Fibroblast of skin of right biceps (primary cell): Measurements from ENCODE around the gene PGAP1.
A peak's percentile ranks its signal among the peaks of the same experiment; 100 is the strongest.
"Not testable (repeated sequence)": the region's sequence is repeated elsewhere in the genome, so short reads cannot be mapped to it uniquely, and the experiment has no call there.

ENCODE experiments used
- DNase-seq: peaks from one replicate; pipeline ENCODE4 v3.0.0-alpha.2; 2013

The PGAP1 gene

GRCh38 chr2:196949116-196949515 lies 22.6 kb upstream of the PGAP1 start:
- DNase-seq, result no peak

- no peak for DNase-seq
Measured at GRCh38 chr2:196944570-196944969, 18.1 kb upstream of the PGAP1 start.

- DNase-seq, result no peak
Measured at GRCh38 chr2:196941398-196942078, 15.0 kb upstream of the PGAP1 start.

- peak; percentile 77 for DNase-seq
Measured at GRCh38 chr2:196939371-196939770, 12.9 kb upstream of the PGAP1 start.

- no peak for DNase-seq
Measured at GRCh38 chr2:196935432-196935831, 8.9 kb upstream of the PGAP1 start.

GRCh38 chr2:196934672-196935071 lies 8.2 kb upstream of the PGAP1 start:
- DNase-seq, result no peak

- no peak for DNase-seq
Measured at GRCh38 chr2:196931555-196931954, 5.0 kb upstream of the PGAP1 start.

GRCh38 chr2:196927376-196928225 lies 1.1 kb upstream of the PGAP1 start:
- peak; percentile 86 for DNase-seq

- peak; percentile 24 for DNase-seq
Measured at GRCh38 chr2:196925768-196926561, 542 bp downstream of the PGAP1 start.

GRCh38 chr2:196925051-196925767 lies 1.3 kb downstream of the PGAP1 start:
- DNase-seq, result no peak

GRCh38 chr2:196924051-196924450 lies 2.5 kb downstream of the PGAP1 start:
- DNase-seq, result no peak

- no peak for DNase-seq
Measured at GRCh38 chr2:196918927-196919326, 7.6 kb downstream of the PGAP1 start.

GRCh38 chr2:196917802-196918201 lies 8.7 kb downstream of the PGAP1 start:
- no peak for DNase-seq

GRCh38 chr2:196915507-196916189 lies 10.9 kb downstream of the PGAP1 start:
- no peak for DNase-seq

GRCh38 chr2:196914867-196915460 lies 11.5 kb downstream of the PGAP1 start:
- DNase-seq, result no peak

GRCh38 chr2:196913691-196914090 lies 12.8 kb downstream of the PGAP1 start:
- DNase-seq, result no peak

- not testable (repeated sequence) for DNase-seq
Measured at GRCh38 chr2:196905365-196905764, 21.1 kb downstream of the PGAP1 start.

- peak; percentile 18 for DNase-seq
Measured at GRCh38 chr2:196902828-196903227, 23.7 kb downstream of the PGAP1 start.

GRCh38 chr2:196900843-196901242 lies 25.7 kb downstream of the PGAP1 start:
- DNase-seq, result no peak

GRCh38 chr2:196899976-196900375 lies 26.5 kb downstream of the PGAP1 start:
- DNase-seq, result no peak

GRCh38 chr2:196891136-196891535 lies 35.4 kb downstream of the PGAP1 start:
- DNase-seq, result no peak

- DNase-seq, result no peak
Measured at GRCh38 chr2:196887431-196887830, 39.1 kb downstream of the PGAP1 start.
